Left ventricle myocardium inferior (tissue), 1 donor: ENCODE measurements around the gene NFKBIL1. TPM values are rescaled to one million over a fixed set of nuclear protein-coding genes. Genes with fewer than 3 reads are reported as not detected.

Source experiments
- DNase-seq: peaks from one replicate; pipeline ENCODE4 v3.0.0-alpha.2; 2020
- H3K27ac ChIP-seq: fragments of 200-600 bp; replicated peaks from 2 replicates; pipeline ENCODE4 v1.8.0; 2021
- H3K27me3 ChIP-seq: fragments of 200-600 bp; 2 replicates; pipeline ENCODE4 v1.8.0; 2021; ENCODE audit warnings: low read depth
- H3K36me3 ChIP-seq: fragments of 200-600 bp; 2 replicates; pipeline ENCODE4 v1.8.0; 2021
- H3K4me1 ChIP-seq: fragments of 200-600 bp; 2 replicates; pipeline ENCODE4 v1.8.0; 2021
- H3K4me3 ChIP-seq: fragments of 200-600 bp; 2 replicates; pipeline ENCODE4 v1.8.0; 2021; ENCODE audit warnings: mild to moderate bottlenecking, moderate library complexity
- H3K9me3 ChIP-seq: fragments of 200-600 bp; replicated peaks from 2 replicates; pipeline ENCODE4 v1.8.0; 2021
- intact Hi-C: fragments of 100-400 bp; cut with micrococcal nuclease; formaldehyde crosslinking; loops from one replicate; pipeline ENCODE4 v1.11.0; 2022
- total RNA-seq: library from RNA; stranded (reverse); fragmentation: NEBNext Ultra II Directional; extraction: Animal tissue kit (Norgen Biotek cat#: 25700); gene quantifications from one replicate; pipeline ENCODE4 v1.2.1, GENCODE V29; 2021
- TF ChIP-seq, protein P1 (sequence below): fragments of 200-600 bp; IDR thresholded peaks from 2 replicates; pipeline ENCODE4 v1.8.0; 2021; ENCODE audit warnings: antibody characterized with exemption, mild to moderate bottlenecking, borderline replicate concordance
- donor health status: DM: no; HTN: yes; CAD: no; lungs with severe emphysema.

The NFKBIL1 gene
- total RNA-seq, 1 donor from 2014 or later: 11.5 TPM

DNA sequence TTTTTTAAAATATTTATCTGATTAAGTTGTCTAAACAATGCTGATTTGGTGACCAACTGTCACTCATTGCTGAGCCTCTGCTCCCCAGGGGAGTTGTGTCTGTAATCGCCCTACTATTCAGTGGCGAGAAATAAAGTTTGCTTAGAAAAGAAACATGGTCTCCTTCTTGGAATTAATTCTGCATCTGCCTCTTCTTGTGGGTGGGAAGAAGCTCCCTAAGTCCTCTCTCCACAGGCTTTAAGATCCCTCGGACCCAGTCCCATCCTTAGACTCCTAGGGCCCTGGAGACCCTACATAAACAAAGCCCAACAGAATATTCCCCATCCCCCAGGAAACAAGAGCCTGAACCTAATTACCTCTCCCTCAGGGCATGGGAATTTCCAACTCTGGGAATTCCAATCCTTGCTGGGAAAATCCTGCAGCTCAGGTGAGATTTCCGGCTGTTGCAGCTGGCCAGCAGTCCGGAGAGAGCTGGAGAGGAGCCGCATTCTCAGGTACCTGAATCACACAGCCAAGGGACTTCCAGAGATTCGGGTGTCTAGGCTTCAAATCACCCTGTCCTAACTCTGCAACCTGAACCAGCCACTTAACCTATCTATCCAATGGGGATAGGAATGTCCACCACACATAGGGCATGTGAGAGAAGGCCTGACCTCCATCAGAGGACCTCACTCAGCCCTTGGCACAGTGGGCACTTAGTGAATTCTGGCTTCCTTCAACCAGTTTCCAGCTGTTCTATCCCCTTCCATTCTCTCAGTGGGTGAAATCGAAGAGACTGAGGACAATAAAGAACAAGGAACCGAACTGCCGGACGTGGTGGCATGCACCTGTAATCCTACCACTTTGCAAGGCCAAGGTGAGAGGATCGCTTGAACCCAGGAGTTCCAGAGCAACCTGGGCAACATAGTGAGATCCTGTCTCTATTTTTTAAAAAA is 31.0 kb downstream of the NFKBIL1 start:
- H3K36me3 ChIP-seq: no peaks in the 10 kb centered on the region
- DNase-seq: no peak
- H3K27me3 ChIP-seq: no peaks in the 10 kb centered on the region
- H3K9me3 ChIP-seq: no peaks in the 10 kb centered on the region
- H3K4me3 ChIP-seq: no peak overlapping the region
- intact Hi-C loops: no loop called here
- TF ChIP-seq, protein P1, sequence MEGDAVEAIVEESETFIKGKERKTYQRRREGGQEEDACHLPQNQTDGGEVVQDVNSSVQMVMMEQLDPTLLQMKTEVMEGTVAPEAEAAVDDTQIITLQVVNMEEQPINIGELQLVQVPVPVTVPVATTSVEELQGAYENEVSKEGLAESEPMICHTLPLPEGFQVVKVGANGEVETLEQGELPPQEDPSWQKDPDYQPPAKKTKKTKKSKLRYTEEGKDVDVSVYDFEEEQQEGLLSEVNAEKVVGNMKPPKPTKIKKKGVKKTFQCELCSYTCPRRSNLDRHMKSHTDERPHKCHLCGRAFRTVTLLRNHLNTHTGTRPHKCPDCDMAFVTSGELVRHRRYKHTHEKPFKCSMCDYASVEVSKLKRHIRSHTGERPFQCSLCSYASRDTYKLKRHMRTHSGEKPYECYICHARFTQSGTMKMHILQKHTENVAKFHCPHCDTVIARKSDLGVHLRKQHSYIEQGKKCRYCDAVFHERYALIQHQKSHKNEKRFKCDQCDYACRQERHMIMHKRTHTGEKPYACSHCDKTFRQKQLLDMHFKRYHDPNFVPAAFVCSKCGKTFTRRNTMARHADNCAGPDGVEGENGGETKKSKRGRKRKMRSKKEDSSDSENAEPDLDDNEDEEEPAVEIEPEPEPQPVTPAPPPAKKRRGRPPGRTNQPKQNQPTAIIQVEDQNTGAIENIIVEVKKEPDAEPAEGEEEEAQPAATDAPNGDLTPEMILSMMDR: no peak
- no peak overlapping the region for H3K27ac ChIP-seq
- peaks cover 38% of the 10 kb centered on the region for H3K4me1 ChIP-seq

DNA sequence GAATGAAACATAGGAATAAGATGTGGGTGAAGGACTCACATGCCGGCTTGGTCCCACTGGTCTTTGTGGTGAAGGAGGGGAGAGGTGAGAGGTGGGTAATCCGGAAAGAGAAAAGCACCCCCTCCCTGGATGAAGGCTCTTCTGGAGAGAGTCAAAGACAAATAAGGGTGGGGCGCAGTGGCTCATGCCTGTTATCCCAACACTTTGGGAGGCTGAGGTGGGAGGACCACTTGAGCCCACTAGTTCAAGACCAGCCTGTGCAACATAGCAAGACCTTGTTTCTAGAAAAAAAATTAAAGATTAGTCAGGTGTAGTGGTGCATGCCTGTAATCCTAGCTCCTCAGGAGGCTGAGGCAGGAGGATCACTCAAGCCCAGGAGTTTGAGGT is 31.7 kb downstream of the NFKBIL1 start:
- peaks cover 38% of the 10 kb centered on the region for H3K4me1 ChIP-seq
- no peaks in the 10 kb centered on the region for H3K9me3 ChIP-seq
- TF ChIP-seq, protein P1: no peak
- no peak for DNase-seq
- no peaks in the 10 kb centered on the region for H3K36me3 ChIP-seq
- no peak overlapping the region for H3K27ac ChIP-seq
- H3K27me3 ChIP-seq: no peaks in the 10 kb centered on the region
- intact Hi-C loops: no loop called here
- H3K4me3 ChIP-seq: no peak overlapping the region

DNA sequence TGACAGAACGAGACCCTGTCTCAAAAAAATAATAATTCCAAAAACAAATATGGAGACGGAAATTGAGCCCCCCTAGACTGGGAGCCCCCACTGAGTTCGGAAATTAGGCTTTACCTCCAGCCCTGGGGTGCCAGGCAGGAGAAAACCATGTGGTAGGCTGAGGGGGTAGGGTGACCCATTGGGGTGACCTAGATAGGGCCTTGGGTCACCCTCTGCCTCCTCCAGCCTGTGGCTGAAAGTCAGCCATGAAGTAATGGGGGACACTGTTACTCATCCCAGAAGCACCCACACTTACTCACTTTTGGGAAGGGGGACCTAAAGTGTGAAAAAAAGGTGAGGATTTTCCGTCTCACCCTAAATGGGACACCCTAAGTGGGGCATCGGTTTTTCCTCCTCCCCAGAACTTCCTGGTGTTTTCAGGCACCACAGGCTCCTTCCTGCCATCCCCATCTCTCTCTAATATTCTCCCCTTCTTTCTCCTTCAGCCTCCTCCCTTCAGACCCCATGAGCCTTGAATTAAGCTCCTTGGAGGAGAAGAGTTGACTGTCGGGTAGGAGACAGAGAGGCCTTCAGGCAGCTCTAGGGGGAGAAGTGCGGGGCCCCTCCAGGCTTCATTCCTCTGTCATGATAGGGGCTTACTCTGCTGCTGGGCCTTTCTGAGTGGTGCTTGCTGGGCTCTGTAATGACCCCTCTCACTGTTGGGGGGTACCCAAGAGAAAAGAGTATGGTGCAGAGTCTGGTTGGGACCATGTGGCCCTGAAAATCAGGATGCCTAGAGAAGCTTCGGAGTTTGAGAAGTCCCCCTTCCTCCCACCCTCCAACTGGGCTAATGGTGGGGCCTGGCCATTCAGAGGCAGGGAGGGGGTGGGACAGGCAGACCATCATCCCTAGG is 32.4 kb downstream of the NFKBIL1 start:
- TF ChIP-seq, protein P1: no peak
- Histone ChIP-seq H3K27ac (no peak overlapping the region), H3K9me3 (no peaks in the 10 kb centered on the region), H3K36me3 (no peaks in the 10 kb centered on the region), H3K27me3 (no peaks in the 10 kb centered on the region), H3K4me3 (no peak overlapping the region), H3K4me1 (peaks cover 38% of the 10 kb centered on the region)
- intact Hi-C loops: no loop called here
- DNase-seq: no peak

DNA sequence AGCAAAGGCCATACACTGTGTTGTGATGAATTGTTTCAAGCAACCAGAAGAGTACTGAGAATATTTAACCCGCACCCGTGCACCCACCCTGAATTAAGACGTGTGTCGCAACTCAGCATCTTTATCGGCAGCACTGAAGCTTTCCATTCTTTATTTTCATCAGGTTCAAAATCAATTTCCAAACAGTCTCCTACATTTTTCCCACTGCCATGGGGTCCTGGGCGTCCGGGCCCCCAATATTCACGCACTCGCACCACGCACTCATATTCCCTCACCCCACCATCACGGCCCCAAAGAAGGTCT is 33.0 kb downstream of the NFKBIL1 start:
- Histone ChIP-seq H3K27me3 (no peaks in the 10 kb centered on the region), H3K4me1 (peaks cover 38% of the 10 kb centered on the region), H3K27ac (peak overlapping the region; percentile 90), H3K4me3 (peak overlapping the region; percentile 86), H3K9me3 (no peaks in the 10 kb centered on the region), H3K36me3 (no peaks in the 10 kb centered on the region)
- TF ChIP-seq, protein P1: no peak
- intact Hi-C loops: no loop called here
- no peak for DNase-seq

DNA sequence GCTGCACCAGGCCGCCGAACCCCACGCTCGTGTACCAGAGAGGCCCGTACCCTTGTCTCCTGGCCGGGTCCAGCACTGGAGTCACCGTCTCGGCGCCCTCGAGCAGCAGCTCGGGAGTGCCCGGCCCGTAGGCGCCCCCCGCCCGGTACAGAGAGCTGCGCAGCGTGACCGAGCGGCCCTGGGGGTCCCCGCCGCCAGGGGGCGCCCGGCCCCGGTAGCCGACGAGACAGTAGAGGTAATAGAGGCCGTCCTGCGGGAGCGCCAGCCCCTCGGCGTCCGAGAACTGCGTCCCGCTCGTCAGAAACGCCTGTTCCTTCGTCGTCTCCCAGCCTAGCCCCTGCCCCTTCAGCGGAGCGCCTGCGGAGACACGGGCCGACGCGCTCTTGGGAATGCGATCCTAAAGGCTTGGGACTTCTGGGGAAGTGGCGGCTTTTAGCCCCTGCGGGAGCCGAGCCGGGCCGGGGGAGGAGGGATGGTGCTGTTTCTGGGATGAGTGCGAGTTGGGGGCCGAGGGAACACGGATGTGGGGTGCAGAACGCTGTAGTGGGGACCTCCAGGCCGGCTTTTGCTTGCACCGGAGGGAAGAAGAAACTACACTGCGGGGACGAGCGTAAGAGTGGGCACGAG is 33.5 kb downstream of the NFKBIL1 start:
- Histone ChIP-seq H3K4me1 (peaks cover 41% of the 10 kb centered on the region), H3K27ac (peak overlapping the region; percentile 90), H3K4me3 (peak overlapping the region; percentile 86), H3K27me3 (no peaks in the 10 kb centered on the region), H3K36me3 (no peaks in the 10 kb centered on the region), H3K9me3 (no peaks in the 10 kb centered on the region)
- intact Hi-C loops: no loop called here
- peak; percentile 92 for DNase-seq
- TF ChIP-seq, protein P1: peak; percentile 99
